ENCODE results near the gene LENG1.
"Not testable (repeated sequence)": the region's sequence is repeated elsewhere in the genome, so short reads cannot be mapped to it uniquely, and the experiment has no call there.

The LENG1 gene

GRCh38 chr19:54196536-54196935 lies 37.0 kb upstream of the LENG1 start:
- TF ChIP-seq, protein P1, sequence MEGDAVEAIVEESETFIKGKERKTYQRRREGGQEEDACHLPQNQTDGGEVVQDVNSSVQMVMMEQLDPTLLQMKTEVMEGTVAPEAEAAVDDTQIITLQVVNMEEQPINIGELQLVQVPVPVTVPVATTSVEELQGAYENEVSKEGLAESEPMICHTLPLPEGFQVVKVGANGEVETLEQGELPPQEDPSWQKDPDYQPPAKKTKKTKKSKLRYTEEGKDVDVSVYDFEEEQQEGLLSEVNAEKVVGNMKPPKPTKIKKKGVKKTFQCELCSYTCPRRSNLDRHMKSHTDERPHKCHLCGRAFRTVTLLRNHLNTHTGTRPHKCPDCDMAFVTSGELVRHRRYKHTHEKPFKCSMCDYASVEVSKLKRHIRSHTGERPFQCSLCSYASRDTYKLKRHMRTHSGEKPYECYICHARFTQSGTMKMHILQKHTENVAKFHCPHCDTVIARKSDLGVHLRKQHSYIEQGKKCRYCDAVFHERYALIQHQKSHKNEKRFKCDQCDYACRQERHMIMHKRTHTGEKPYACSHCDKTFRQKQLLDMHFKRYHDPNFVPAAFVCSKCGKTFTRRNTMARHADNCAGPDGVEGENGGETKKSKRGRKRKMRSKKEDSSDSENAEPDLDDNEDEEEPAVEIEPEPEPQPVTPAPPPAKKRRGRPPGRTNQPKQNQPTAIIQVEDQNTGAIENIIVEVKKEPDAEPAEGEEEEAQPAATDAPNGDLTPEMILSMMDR (IDR thresholded peaks at IDR 0.05; ENCODE audit: low read depth, low read length): no peak
- H3K4me3 ChIP-seq (replicated peaks in 1 of 2; ENCODE audit: low read depth in 2 of 2, low read length in 2 of 2): no peak overlapping the region
- no peak for DNase-seq (ENCODE audit: low read depth in 2 of 2)

GRCh38 chr19:54194463-54194862 lies 34.9 kb upstream of the LENG1 start:
- H3K4me3 ChIP-seq (replicated peaks in 1 of 2; ENCODE audit: low read depth in 2 of 2, low read length in 2 of 2); DNase-seq (ENCODE audit: low read depth in 2 of 2): not testable (repeated sequence)

- no peak for DNase-seq (ENCODE audit: low read depth in 2 of 2)
- no peak overlapping the region for H3K4me3 ChIP-seq (replicated peaks in 1 of 2; ENCODE audit: low read depth in 2 of 2, low read length in 2 of 2)
- TF ChIP-seq, protein P1 (IDR thresholded peaks at IDR 0.05; ENCODE audit: low read depth, low read length): no peak
Measured at GRCh38 chr19:54193011-54193410, 33.5 kb upstream of the LENG1 start.

DNA sequence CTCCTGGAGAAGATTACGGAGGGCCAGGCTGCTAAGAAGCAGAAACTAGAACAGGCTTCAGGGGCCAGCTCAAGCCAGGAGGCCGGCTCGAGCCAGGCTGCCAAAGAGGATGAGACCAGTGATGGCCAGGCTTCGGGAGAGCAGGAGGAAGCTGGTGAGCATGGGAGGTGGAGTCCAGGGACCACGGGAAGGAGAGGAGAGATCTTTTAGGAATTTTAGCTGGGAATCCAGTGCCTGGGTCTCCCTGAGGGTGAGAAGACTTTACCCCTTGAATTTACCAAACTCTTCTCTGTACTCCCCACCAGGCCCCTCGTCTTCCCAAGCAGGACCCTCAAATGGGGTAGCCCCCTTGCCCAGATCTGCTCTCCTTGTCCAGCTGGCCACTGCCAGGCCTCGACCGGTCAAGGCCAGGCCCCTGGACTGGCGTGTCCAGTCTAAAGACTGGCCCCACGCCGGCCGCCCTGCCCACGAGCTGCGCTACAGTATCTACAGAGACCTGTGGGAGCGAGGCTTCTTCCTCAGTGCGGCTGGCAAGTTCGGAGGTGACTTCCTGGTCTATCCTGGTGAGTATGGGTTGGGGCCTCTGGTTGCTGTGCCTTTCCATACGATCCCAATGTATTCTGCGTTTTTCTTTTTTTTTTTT lies 32.4 kb upstream of the LENG1 start:
- DNase-seq (ENCODE audit: low read depth in 2 of 2): no peak
- H3K4me3 ChIP-seq (replicated peaks in 1 of 2; ENCODE audit: low read depth in 2 of 2, low read length in 2 of 2): peak overlapping the region; percentile 73 to 85
- TF ChIP-seq, protein P1 (IDR thresholded peaks at IDR 0.05; ENCODE audit: low read depth, low read length): no peak

DNA sequence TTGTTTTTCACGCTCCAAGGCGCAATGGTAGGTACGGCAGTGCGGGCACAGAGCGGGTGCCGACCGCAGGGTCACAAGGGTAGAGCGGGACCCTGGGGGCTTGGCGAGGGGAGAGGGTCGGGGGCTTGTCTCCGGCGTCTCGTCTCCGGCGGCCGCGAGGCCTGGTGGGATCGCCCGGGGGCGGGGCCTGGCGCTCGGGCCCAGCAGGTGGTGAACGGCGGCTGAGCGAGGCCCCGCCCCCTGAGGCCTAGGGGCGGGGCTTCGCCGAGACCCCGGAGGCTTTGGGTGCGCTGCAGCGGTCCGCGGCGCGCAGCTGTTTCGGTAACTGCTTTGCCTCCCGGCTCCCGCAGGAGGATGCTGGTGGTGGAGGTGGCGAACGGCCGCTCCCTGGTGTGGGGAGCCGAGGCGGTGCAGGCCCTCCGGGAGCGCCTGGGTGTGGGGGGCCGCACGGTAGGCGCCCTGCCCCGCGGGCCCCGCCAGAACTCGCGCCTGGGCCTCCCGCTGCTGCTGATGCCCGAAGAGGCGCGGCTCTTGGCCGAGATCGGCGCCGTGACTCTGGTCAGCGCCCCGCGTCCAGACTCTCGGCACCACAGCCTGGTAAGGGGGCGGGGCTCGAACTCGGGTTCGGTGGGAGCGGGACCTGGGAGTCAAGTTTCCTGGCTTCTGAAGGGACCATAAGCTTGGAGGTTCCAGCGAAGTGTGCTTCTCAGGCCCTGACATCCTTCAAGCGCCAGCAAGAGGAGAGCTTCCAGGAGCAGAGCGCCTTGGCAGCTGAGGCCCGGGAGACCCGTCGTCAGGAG lies 31.7 kb upstream of the LENG1 start, which contains the start of gene TSEN34:
TSS of gene TSEN34 (plus strand) at position 298 of the 800 bp plus-strand sequence. CDS start at position 355, 57 bp downstream.
- TF ChIP-seq, protein P1 (IDR thresholded peaks at IDR 0.05; ENCODE audit: low read depth, low read length): no peak
- peak; percentile 53 to 89 for DNase-seq (ENCODE audit: low read depth in 2 of 2)
- peak within 1 kb of the TSS; percentile 73 to 85 for H3K4me3 ChIP-seq (replicated peaks in 1 of 2; ENCODE audit: low read depth in 2 of 2, low read length in 2 of 2)

- DNase-seq (ENCODE audit: low read depth in 2 of 2): peak; percentile 100
- peak overlapping the region; percentile 73 to 85 for H3K4me3 ChIP-seq (replicated peaks in 1 of 2; ENCODE audit: low read depth in 2 of 2, low read length in 2 of 2)
- TF ChIP-seq, protein P1 (IDR thresholded peaks at IDR 0.05; ENCODE audit: low read depth, low read length): no peak
Measured at GRCh38 chr19:54190503-54191010, 31.0 kb upstream of the LENG1 start.
